ENCODE results near the gene EFNA5.
"Not testable (repeated sequence)": the region's sequence is repeated elsewhere in the genome, so short reads cannot be mapped to it uniquely, and the experiment has no call there.

The EFNA5 gene

GRCh38 chr5:107363768-107364167, 307.0 kb downstream of the EFNA5 start:
- no peak for DNase-seq (ENCODE audit: low read depth, low spot score)
- Histone ChIP-seq H3K4me1 (ENCODE audit: insufficient read depth, insufficient read length) (no peaks in the 10 kb centered on the region), H3K27me3 (ENCODE audit: insufficient read depth, insufficient read length) (no peaks in the 10 kb centered on the region), H3K9me3 (ENCODE audit: insufficient read depth, low read length) (no peaks in the 10 kb centered on the region), H3K4me3 (ENCODE audit: insufficient read length, low read depth) (no peak overlapping the region), H3K36me3 (ENCODE audit: insufficient read depth, insufficient read length, low read length) (no peaks in the 10 kb centered on the region), H3K9ac (ENCODE audit: insufficient read length, low read depth) (no peak overlapping the region)
- no peak for TF ChIP-seq ZNF274 (IDR thresholded peaks at IDR 0.05; ENCODE audit: low read depth, low read length)
- TF ChIP-seq YY1 (IDR thresholded peaks at IDR 0.05; ENCODE audit: insufficient read depth, insufficient read length) = no peak
- TF ChIP-seq SUZ12 (IDR thresholded peaks at IDR 0.05; ENCODE audit: extremely low read depth, insufficient read depth, insufficient read length) = no peak

DNA sequence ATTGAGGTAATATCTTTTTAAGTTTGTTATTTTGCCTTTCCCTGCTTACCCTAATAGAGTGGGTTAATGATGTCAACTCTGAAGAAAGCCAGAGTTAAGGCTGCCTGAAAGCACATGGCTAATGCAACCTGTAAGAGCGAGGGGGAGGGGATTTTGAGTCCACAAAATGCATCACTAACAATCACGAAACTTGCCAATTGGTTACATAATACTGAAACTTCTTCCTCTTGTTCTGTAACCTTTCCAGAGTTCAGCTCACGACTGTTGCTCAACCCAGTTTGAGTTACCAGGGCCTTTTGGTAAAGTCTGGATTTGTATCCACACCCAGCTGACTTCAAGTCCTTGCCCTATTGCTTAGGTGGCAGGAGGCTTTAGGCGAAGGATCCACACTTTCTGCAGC, 308.8 kb downstream of the EFNA5 start:
- Histone ChIP-seq H3K4me3 (ENCODE audit: insufficient read length, low read depth) (no peak overlapping the region), H3K36me3 (ENCODE audit: insufficient read depth, insufficient read length, low read length) (no peaks in the 10 kb centered on the region), H3K9ac (ENCODE audit: insufficient read length, low read depth) (no peak overlapping the region), H3K4me1 (ENCODE audit: insufficient read depth, insufficient read length) (no peaks in the 10 kb centered on the region), H3K27me3 (ENCODE audit: insufficient read depth, insufficient read length) (no peaks in the 10 kb centered on the region), H3K9me3 (ENCODE audit: insufficient read depth, low read length) (no peaks in the 10 kb centered on the region)
- TF ChIP-seq YY1 (IDR thresholded peaks at IDR 0.05; ENCODE audit: insufficient read depth, insufficient read length) (no peak), SUZ12 (IDR thresholded peaks at IDR 0.05; ENCODE audit: extremely low read depth, insufficient read depth, insufficient read length) (no peak), ZNF274 (IDR thresholded peaks at IDR 0.05; ENCODE audit: low read depth, low read length) (no peak)
- no peak for DNase-seq (ENCODE audit: low read depth, low spot score)

GRCh38 chr5:107359916-107360234, 310.9 kb downstream of the EFNA5 start:
- Histone ChIP-seq H3K4me1 (ENCODE audit: insufficient read depth, insufficient read length) (no peaks in the 10 kb centered on the region), H3K36me3 (ENCODE audit: insufficient read depth, insufficient read length, low read length) (no peaks in the 10 kb centered on the region), H3K4me3 (ENCODE audit: insufficient read length, low read depth) (no peak overlapping the region), H3K9ac (ENCODE audit: insufficient read length, low read depth) (no peak overlapping the region), H3K9me3 (ENCODE audit: insufficient read depth, low read length) (no peaks in the 10 kb centered on the region), H3K27me3 (ENCODE audit: insufficient read depth, insufficient read length) (no peaks in the 10 kb centered on the region)
- DNase-seq (ENCODE audit: low read depth, low spot score) = no peak
- TF ChIP-seq SUZ12 (IDR thresholded peaks at IDR 0.05; ENCODE audit: extremely low read depth, insufficient read depth, insufficient read length) (no peak), YY1 (IDR thresholded peaks at IDR 0.05; ENCODE audit: insufficient read depth, insufficient read length) (no peak), ZNF274 (IDR thresholded peaks at IDR 0.05; ENCODE audit: low read depth, low read length) (no peak)

DNA sequence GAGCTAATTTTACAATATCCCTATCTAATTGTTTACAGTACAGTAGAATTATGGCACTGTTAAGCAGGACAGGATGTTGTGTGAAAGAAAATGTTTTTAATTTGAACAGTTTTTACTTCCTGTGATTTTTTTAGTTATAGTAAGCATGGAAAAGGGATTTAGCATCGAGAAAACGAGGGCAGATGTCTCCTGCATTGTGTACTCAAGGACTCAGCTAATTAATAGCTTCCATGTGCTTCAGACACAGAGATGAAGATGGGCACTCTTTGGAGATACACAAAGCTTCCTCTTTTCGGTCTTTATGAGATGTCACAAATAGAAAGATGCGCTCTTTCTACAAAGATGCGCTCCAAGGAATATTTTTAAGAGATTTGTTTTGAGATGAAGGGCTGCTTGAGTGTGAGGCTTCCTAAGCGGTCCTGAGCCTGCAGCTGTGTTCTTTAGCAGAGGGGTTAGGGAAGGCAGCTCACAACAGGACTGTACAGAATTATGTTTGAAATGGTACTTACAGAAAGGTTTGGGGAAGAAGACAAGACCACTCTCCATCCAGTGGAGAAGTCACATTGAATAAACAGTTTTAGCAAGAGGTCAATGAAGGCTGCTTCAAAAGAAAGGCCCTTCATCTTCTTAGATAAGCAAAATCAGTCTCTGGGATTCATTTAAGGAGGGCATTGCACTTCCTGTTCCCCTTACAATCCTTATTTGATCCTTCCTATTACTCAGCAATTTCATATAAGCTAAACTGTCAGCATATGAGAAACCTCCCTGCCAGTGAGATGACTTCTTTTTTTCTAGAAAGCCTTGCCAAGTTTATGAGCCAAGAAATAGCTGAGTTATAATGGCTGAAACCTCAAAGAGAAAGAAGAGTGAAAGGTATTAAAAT, 311.5 kb downstream of the EFNA5 start:
- TF ChIP-seq ZNF274 (IDR thresholded peaks at IDR 0.05; ENCODE audit: low read depth, low read length) (no peak), YY1 (IDR thresholded peaks at IDR 0.05; ENCODE audit: insufficient read depth, insufficient read length) (no peak), SUZ12 (IDR thresholded peaks at IDR 0.05; ENCODE audit: extremely low read depth, insufficient read depth, insufficient read length) (no peak)
- no peak for DNase-seq (ENCODE audit: low read depth, low spot score)
- H3K9ac ChIP-seq (ENCODE audit: insufficient read length, low read depth) = no peak overlapping the region
- no peaks in the 10 kb centered on the region for H3K36me3 ChIP-seq (ENCODE audit: insufficient read depth, insufficient read length, low read length)
- H3K27me3 ChIP-seq (ENCODE audit: insufficient read depth, insufficient read length) = no peaks in the 10 kb centered on the region
- no peaks in the 10 kb centered on the region for H3K9me3 ChIP-seq (ENCODE audit: insufficient read depth, low read length)
- H3K4me3 ChIP-seq (ENCODE audit: insufficient read length, low read depth) = no peak overlapping the region
- H3K4me1 ChIP-seq (ENCODE audit: insufficient read depth, insufficient read length) = no peaks in the 10 kb centered on the region

DNA sequence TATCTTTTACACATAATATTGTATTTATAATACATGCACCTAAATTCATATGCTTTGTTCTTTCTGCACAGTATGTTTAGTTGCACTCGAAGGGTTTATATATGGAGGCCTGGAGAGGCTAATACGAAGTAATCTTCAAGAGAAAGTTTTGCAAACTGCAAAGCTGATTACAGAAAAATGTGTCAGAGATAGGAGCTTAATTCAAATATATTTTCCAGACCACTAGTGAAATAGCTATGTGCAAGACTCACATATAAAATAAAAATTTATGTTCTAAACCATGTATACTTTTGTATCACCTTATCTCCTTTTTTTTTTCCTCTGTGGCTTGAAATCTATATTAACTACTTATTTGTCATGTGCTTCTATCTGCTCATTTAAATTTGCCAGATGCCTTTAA, 313.8 kb downstream of the EFNA5 start:
- Histone ChIP-seq H3K27me3 (ENCODE audit: insufficient read depth, insufficient read length) (no peaks in the 10 kb centered on the region), H3K36me3 (ENCODE audit: insufficient read depth, insufficient read length, low read length) (no peaks in the 10 kb centered on the region), H3K9me3 (ENCODE audit: insufficient read depth, low read length) (no peaks in the 10 kb centered on the region), H3K9ac (ENCODE audit: insufficient read length, low read depth) (no peak overlapping the region), H3K4me3 (ENCODE audit: insufficient read length, low read depth) (no peak overlapping the region), H3K4me1 (ENCODE audit: insufficient read depth, insufficient read length) (no peaks in the 10 kb centered on the region)
- no peak for DNase-seq (ENCODE audit: low read depth, low spot score)
- no peak for TF ChIP-seq ZNF274 (IDR thresholded peaks at IDR 0.05; ENCODE audit: low read depth, low read length)
- TF ChIP-seq YY1 (IDR thresholded peaks at IDR 0.05; ENCODE audit: insufficient read depth, insufficient read length) = no peak

DNA sequence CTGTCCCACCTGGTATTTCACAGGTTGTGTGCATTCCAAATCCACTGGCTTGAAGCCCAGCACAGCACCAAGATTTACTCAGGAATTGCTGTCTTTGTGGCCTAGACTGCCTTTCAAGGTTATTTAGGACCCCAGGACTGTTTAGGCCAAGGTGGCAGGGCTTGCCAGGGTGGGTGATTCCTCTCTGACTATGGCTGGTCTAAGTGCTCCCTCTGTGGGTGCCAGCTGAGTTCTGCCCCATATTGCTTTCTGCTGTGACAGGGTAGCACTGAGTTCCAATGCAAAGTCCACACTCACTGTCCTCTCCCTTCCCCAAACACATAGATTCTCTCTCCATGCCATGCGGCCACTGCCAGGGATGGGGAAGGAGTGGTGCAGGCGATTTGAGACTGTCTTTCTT, 318.2 kb downstream of the EFNA5 start:
- Histone ChIP-seq H3K36me3 (ENCODE audit: insufficient read depth, insufficient read length, low read length) (no peaks in the 10 kb centered on the region), H3K27me3 (ENCODE audit: insufficient read depth, insufficient read length) (no peaks in the 10 kb centered on the region), H3K9me3 (ENCODE audit: insufficient read depth, low read length) (peaks cover 4% of the 10 kb centered on the region; the same call in 1 of the 2 replicates), H3K4me1 (ENCODE audit: insufficient read depth, insufficient read length) (no peaks in the 10 kb centered on the region), H3K9ac (ENCODE audit: insufficient read length, low read depth) (no peak overlapping the region), H3K4me3 (ENCODE audit: insufficient read length, low read depth) (no peak overlapping the region)
- DNase-seq (ENCODE audit: low read depth, low spot score) = no peak
- TF ChIP-seq SUZ12 (IDR thresholded peaks at IDR 0.05; ENCODE audit: extremely low read depth, insufficient read depth, insufficient read length) = no peak
- no peak for TF ChIP-seq YY1 (IDR thresholded peaks at IDR 0.05; ENCODE audit: insufficient read depth, insufficient read length)
- TF ChIP-seq ZNF274 (IDR thresholded peaks at IDR 0.05; ENCODE audit: low read depth, low read length) = no peak

DNA sequence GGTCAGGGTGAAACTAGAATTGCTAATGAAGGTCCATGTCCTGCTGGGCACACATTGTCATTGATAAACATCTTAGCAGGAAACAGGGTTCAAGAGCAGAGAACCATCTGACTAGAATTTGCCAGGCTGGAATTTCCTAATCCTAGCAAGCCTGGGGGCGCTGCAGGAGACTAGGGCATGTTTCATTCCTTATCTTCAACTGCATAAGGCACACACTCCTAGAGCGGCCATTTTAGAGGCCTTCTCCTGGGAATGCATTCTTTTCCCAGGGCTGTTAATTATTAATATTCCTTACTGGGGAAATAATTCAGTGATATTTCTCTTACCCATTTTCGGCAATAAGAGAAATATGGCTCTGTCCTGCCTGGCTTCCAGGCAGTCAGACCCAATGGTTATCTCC, 324.2 kb downstream of the EFNA5 start:
- peaks cover 28% of the 10 kb centered on the region; the same call in 1 of the 2 replicates for H3K9me3 ChIP-seq (ENCODE audit: insufficient read depth, low read length)
- not testable (repeated sequence) for H3K36me3 ChIP-seq (ENCODE audit: insufficient read depth, insufficient read length, low read length); H3K4me3 ChIP-seq (ENCODE audit: insufficient read length, low read depth); H3K9ac ChIP-seq (ENCODE audit: insufficient read length, low read depth); H3K27me3 ChIP-seq (ENCODE audit: insufficient read depth, insufficient read length); DNase-seq (ENCODE audit: low read depth, low spot score); H3K4me1 ChIP-seq (ENCODE audit: insufficient read depth, insufficient read length)

All from NT2/D1 (cell line).